IMR-90 (cell line): ENCODE results near the gene DLL3. TPM values are rescaled to one million over a fixed set of nuclear protein-coding genes. Genes with fewer than 3 reads are reported as not detected.
A peak's percentile ranks its signal among the peaks of the same experiment; 100 is the strongest.

Experiments used
- ATAC-seq: fragments of 200-7000 bp; cut with Tn5 transposase; 2 replicates; pipeline ENCODE4 v1.9.1; 2020; ENCODE audit warnings: low read depth, mild to moderate bottlenecking, moderate library complexity
- BruUV-seq: library from RNA; stranded (reverse); fragments of 400-500 nt; replicated peaks from 2 replicates; lab custom pipeline; 2021; lab: Mats Ljungman, UMichigan
- CTCF ChIA-PET: fragments of 300-600 bp; formaldehyde crosslinking; extraction: SDS; loops from one replicate; lab custom pipeline; 2021; ENCODE audit warnings: antibody characterized with exemption; lab: Yijun Ruan, JAX
- POLR2A ChIA-PET: fragments of 300-600 bp; sonication (Branson Sonifier 250); formaldehyde crosslinking; loops from one replicate; lab custom pipeline; 2022; ENCODE audit warnings: antibody characterized with exemption; ENCODE audit not compliant: unreplicated experiment; lab: Charles Lee
- DNase-seq: peaks from one replicate; pipeline ENCODE4 v3.0.0; 2013
- H2AFZ ChIP-seq: replicated peaks from 2 replicates; pipeline ENCODE3; 2013; ENCODE audit warnings: low read length, mild to moderate bottlenecking; ENCODE audit not compliant: poor library complexity
- H2AK5ac ChIP-seq: 2 replicates; pipeline ENCODE4 v1.6.1; 2013; ENCODE audit warnings: low read depth, low read length, inconsistent platforms
- H2AK9ac ChIP-seq: replicated peaks from 2 replicates; pipeline ENCODE3; 2013; ENCODE audit warnings: mild to moderate bottlenecking, low read depth, low read length, moderate library complexity; ENCODE audit not compliant: poor library complexity
- H2BK120ac ChIP-seq: 2 replicates; pipeline ENCODE4 v1.6.1; 2013; ENCODE audit warnings: low read depth, low read length, inconsistent platforms
- H2BK15ac ChIP-seq: 3 replicates; pipeline ENCODE4 v1.6.1; 2013; ENCODE audit warnings: low read depth, low read length, inconsistent platforms
- H2BK20ac ChIP-seq: 2 replicates; pipeline ENCODE4 v1.6.1; 2013; ENCODE audit warnings: low read depth, mild to moderate bottlenecking, inconsistent platforms, low read length, moderate library complexity
- H2BK5ac ChIP-seq: 2 replicates; pipeline ENCODE4 v1.6.1; 2013; ENCODE audit warnings: mild to moderate bottlenecking, low read depth, low read length, inconsistent platforms; ENCODE audit not compliant: poor library complexity, severe bottlenecking
- H3K14ac ChIP-seq: replicated peaks from 2 replicates; pipeline ENCODE4 v1.6.1; 2013; ENCODE audit warnings: low read depth, low read length, inconsistent platforms
- H3K18ac ChIP-seq: 2 replicates; pipeline ENCODE4 v1.6.1; 2013; ENCODE audit warnings: low read depth, low read length, control low read depth
- H3K23ac ChIP-seq: 2 replicates; pipeline ENCODE4 v1.6.1; 2013; ENCODE audit warnings: low read depth, low read length, inconsistent platforms
- H3K27ac ChIP-seq: 2 replicates; pipeline ENCODE4 v1.5.1; 2013; ENCODE audit warnings: mild to moderate bottlenecking, control low read depth, low read length; ENCODE audit not compliant: insufficient read depth
- H3K27me3 ChIP-seq: 2 replicates; pipeline ENCODE4 v1.6.1; 2013; ENCODE audit warnings: low read length; ENCODE audit not compliant: control insufficient read depth, insufficient read depth
- H3K36me3 ChIP-seq: 2 replicates; pipeline ENCODE4 v1.6.1; 2013; ENCODE audit warnings: low read length, mixed read lengths; ENCODE audit not compliant: control insufficient read depth, insufficient read depth
- H3K4ac ChIP-seq: 2 replicates; pipeline ENCODE4 v1.6.1; 2013; ENCODE audit warnings: low read depth, low read length, inconsistent platforms
- H3K4me1 ChIP-seq: 2 replicates; pipeline ENCODE4 v1.6.1; 2013; ENCODE audit warnings: low read length, mixed read lengths; ENCODE audit not compliant: control insufficient read depth, insufficient read depth
- H3K4me2 ChIP-seq: 2 replicates; pipeline ENCODE4 v1.6.1; 2013; ENCODE audit warnings: low read depth, mild to moderate bottlenecking, control low read depth, low read length, moderate library complexity
- H3K4me3 ChIP-seq: 2 replicates; pipeline ENCODE4 v1.5.1; 2013; ENCODE audit warnings: low read depth, mild to moderate bottlenecking, control low read depth, low read length, moderate library complexity; ENCODE audit not compliant: insufficient read depth
- H3K56ac ChIP-seq: 2 replicates; pipeline ENCODE4 v1.6.1; 2013; ENCODE audit warnings: low read length, inconsistent platforms; ENCODE audit not compliant: insufficient read depth; ENCODE audit errors: extremely low read depth
- H3K79me1 ChIP-seq, 2 experiments: 2 replicates each; pipeline ENCODE4 v1.6.1; 2013; ENCODE audit warnings: low read length in 2 of 2, inconsistent platforms in 1 of 2, low read depth in 1 of 2
- H3K9ac ChIP-seq: 2 replicates; pipeline ENCODE4 v1.6.1; 2013; ENCODE audit warnings: low read depth, low read length, control low read depth
- H3K9me1 ChIP-seq: 2 replicates; pipeline ENCODE4 v1.6.1; 2013; ENCODE audit warnings: low read length, inconsistent platforms; ENCODE audit not compliant: insufficient read depth
- H3K9me3 ChIP-seq: 2 replicates; pipeline ENCODE4 v1.6.1; 2013; ENCODE audit warnings: low read length; ENCODE audit not compliant: control insufficient read depth, insufficient read depth
- H4K20me1 ChIP-seq: 2 replicates; pipeline ENCODE4 v1.6.1; 2013; ENCODE audit warnings: low read length, inconsistent platforms; ENCODE audit not compliant: insufficient read depth
- H4K5ac ChIP-seq: 2 replicates; pipeline ENCODE4 v1.6.1; 2013; ENCODE audit warnings: mild to moderate bottlenecking, low read depth, low read length, control low read depth
- H4K8ac ChIP-seq, 2 experiments: 2 replicates each; pipeline ENCODE4 v1.6.1; 2013; ENCODE audit warnings: low read depth in 2 of 2, low read length in 2 of 2, control low read depth in 1 of 2, inconsistent platforms in 1 of 2
- H4K91ac ChIP-seq: 2 replicates; pipeline ENCODE4 v1.6.1; 2013; ENCODE audit warnings: low read depth, low read length, inconsistent platforms; ENCODE audit not compliant: insufficient read depth
- BHLHE40 ChIP-seq: fragments of 150-350 bp; IDR thresholded peaks from 2 replicates; pipeline ENCODE4 v1.6.1; 2016; ENCODE audit warnings: mild to moderate bottlenecking, low read depth, low read length
- CEBPB ChIP-seq: IDR thresholded peaks from 2 replicates; pipeline ENCODE4 v1.6.1; 2012; ENCODE audit warnings: low read depth, low read length, improper control_type of control experiment
- CHD1 ChIP-seq: IDR thresholded peaks from 2 replicates; pipeline ENCODE4 v1.6.1; 2012; ENCODE audit warnings: low read depth, low read length, improper control_type of control experiment
- CTCF ChIP-seq: conservative IDR thresholded peaks from 2 replicates; pipeline ENCODE4 v1.5.1; 2012; ENCODE audit warnings: mild to moderate bottlenecking, low read depth, low read length, improper control_type of control experiment
- ELK1 ChIP-seq: fragments of 150-350 bp; IDR thresholded peaks from 2 replicates; pipeline ENCODE4 v1.6.1; 2016; ENCODE audit warnings: low read depth, mild to moderate bottlenecking, low read length, moderate library complexity, borderline replicate concordance
- FOS ChIP-seq: fragments of 150-350 bp; IDR thresholded peaks from 2 replicates; pipeline ENCODE4 v1.6.1; 2016; ENCODE audit warnings: low read depth, low read length
- MAFK ChIP-seq: IDR thresholded peaks from 2 replicates; pipeline ENCODE4 v1.6.1; 2012; ENCODE audit warnings: low read depth, low read length, improper control_type of control experiment
- MAZ ChIP-seq: IDR thresholded peaks from 2 replicates; pipeline ENCODE4 v1.6.1; 2012; ENCODE audit warnings: low read depth, mild to moderate bottlenecking, low read length, improper control_type of control experiment, moderate library complexity, borderline replicate concordance
- MXI1 ChIP-seq: IDR thresholded peaks from 2 replicates; pipeline ENCODE4 v1.6.1; 2012; ENCODE audit warnings: low read depth, mild to moderate bottlenecking, low read length, moderate library complexity, borderline replicate concordance
- NFE2L2 ChIP-seq: fragments of 150-350 bp; IDR thresholded peaks from 2 replicates; pipeline ENCODE4 v1.6.1; 2016; ENCODE audit warnings: low read depth, mild to moderate bottlenecking, low read length
- POLR2A ChIP-seq: IDR thresholded peaks from 2 replicates; pipeline ENCODE4 v1.6.1; 2012; ENCODE audit warnings: mild to moderate bottlenecking, low read depth, low read length
- RAD21 ChIP-seq: IDR thresholded peaks from 2 replicates; pipeline ENCODE4 v1.6.1; 2012; ENCODE audit warnings: low read length, improper control_type of control experiment
- RCOR1 ChIP-seq: IDR thresholded peaks from 2 replicates; pipeline ENCODE4 v1.6.1; 2012; ENCODE audit warnings: mild to moderate bottlenecking, low read length, improper control_type of control experiment; ENCODE audit not compliant: insufficient replicate concordance
- RFX5 ChIP-seq: IDR thresholded peaks from 2 replicates; pipeline ENCODE4 v1.8.0; 2012; ENCODE audit warnings: low read depth, mild to moderate bottlenecking, low read length, moderate library complexity
- WGBS, 2 experiments: methylation state at CpG; one replicate each; pipeline versions ENCODE4 v1.1.5 to v1.1.7; 2013; ENCODE audit warnings: missing lambda C conversion rate in 2 of 2; ENCODE audit not compliant: insufficient read length in 1 of 2; ENCODE audit errors: extremely low coverage in 2 of 2; 5-methylcytosine and 5-hydroxymethylcytosine counted together
- dilution Hi-C: fragments of 300-500 bp; cut with HindIII; formaldehyde crosslinking; loops from one replicate; pipeline ENCODE4 v1.14.3; 2018; ENCODE audit warnings: low sequenced_read_pairs; ENCODE audit not compliant: unreplicated experiment
- in situ Hi-C: fragments of 300-500 bp; cut with MboI; formaldehyde crosslinking; loops from 3 replicates; pipeline ENCODE4 v1.14.3; 2019; ENCODE audit warnings: low sequenced_read_pairs, inconsistent platforms, mixed read lengths
- intact Hi-C: fragments of 100-400 bp; cut with micrococcal nuclease; formaldehyde crosslinking; loops from 2 replicates; pipeline ENCODE4 v1.10.0; 2022
- polyA plus RNA-seq, 3 experiments: library from polyadenylated mRNA; depleted of rRNA; stranded (reverse); fragments of >200 nt; gene quantifications; 2 replicates each; pipeline ENCODE4 v1.2.3, GENCODE V29; 2012; ENCODE audit warnings: low replicate concordance in 1 of 3
- total RNA-seq: library from RNA; depleted of rRNA; stranded (reverse); fragments of >200 nt; gene quantifications from 2 replicates; pipeline ENCODE4 v1.2.3, GENCODE V29; 2012
- TF ChIP-seq, protein P1 (sequence below): fragments of 150-350 bp; IDR thresholded peaks from 2 replicates; pipeline ENCODE4 v1.6.1; 2017; ENCODE audit warnings: mild to moderate bottlenecking, antibody characterized with exemption, low read length, low read depth

Gene DLL3
- total and polyA plus RNA-seq, 2 of the 4 experiments (the other 2 are of a cell fraction): 0.36 to 1.3 TPM

DNA sequence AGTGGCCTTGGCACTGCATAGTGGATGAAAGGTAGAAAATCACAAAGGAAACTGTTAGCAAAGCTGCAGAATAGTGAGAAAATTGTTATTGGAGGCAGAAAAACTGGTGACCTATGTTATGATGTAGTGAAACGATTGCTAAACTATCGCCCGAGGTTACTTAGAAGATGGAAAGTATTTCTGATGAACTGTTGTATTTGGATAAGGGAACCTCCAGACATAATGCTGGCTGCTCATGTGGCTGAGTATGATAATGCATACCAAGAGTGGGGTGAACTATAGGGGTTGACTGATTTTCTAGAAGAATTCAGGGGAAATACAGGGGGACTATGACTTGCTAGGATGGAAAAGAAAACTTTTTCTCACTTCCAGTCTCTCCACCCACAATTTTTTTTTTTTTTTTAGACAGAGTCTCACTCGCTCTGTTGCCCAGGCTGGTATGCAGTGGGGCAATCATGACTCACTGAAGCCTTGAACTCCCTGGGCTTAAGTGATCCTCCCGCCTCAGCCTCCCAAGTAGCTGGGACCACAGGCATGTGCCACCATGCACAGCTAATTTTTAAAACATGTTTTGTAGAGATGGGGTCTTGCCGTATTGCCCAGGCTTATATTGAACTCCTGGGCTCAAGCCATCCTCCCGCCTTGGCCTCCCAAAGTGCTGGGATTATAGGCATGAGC lies 45.6 kb downstream of the DLL3 start:
- WGBS, 2 experiments: 50% methylated on average over 5 of the region's 7 CpGs; no CpG with 5 or more reads in 1 of the 2 experiments
- TF ChIP-seq MXI1 (no peak), RFX5 (no peak), RCOR1 (no peak), NFE2L2 (no peak), POLR2A (no peak), BHLHE40 (no peak), RAD21 (no peak), MAZ (no peak), CEBPB (no peak), FOS (no peak), CHD1 (no peak), CTCF (no peak), ELK1 (no peak), MAFK (no peak)
- TF ChIP-seq, protein P1, sequence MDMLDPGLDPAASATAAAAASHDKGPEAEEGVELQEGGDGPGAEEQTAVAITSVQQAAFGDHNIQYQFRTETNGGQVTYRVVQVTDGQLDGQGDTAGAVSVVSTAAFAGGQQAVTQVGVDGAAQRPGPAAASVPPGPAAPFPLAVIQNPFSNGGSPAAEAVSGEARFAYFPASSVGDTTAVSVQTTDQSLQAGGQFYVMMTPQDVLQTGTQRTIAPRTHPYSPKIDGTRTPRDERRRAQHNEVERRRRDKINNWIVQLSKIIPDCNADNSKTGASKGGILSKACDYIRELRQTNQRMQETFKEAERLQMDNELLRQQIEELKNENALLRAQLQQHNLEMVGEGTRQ: no peak

More for the DNA sequence above, 45.6 kb downstream of the DLL3 start:
- ATAC-seq (no peak), DNase-seq (peak; percentile 13)
- Histone ChIP-seq H2BK15ac (no peak overlapping the region), H3K4ac (no peak overlapping the region), H2BK5ac (no peak overlapping the region), H3K18ac (no peak overlapping the region), H3K4me3 (no peak overlapping the region), H3K4me2 (no peak overlapping the region), H4K5ac (no peak overlapping the region), H3K23ac (no peak overlapping the region), H3K27ac (no peak overlapping the region), H2BK20ac (no peak overlapping the region), H4K91ac (no peak overlapping the region), H3K9me3 (no peaks in the 10 kb centered on the region), H3K9ac (no peak overlapping the region), H3K4me1 (no peaks in the 10 kb centered on the region), H3K56ac (no peak overlapping the region), H3K79me1 (peaks cover 0 to 1% of the 10 kb centered on the region in 2 experiments; a peak in 1 of 4 replicates), H3K36me3 (no peaks in the 10 kb centered on the region), H3K14ac (no peak overlapping the region), H2AK5ac (no peak overlapping the region), H3K27me3 (peaks cover 6% of the 10 kb centered on the region), H4K20me1 (no peaks in the 10 kb centered on the region), H2AK9ac (no peak overlapping the region), H2BK120ac (no peak overlapping the region), H3K9me1 (no peaks in the 10 kb centered on the region), H4K8ac (no peak overlapping the region), H2AFZ (no peak overlapping the region)
- in situ Hi-C loops: loop anchor here (10.0 kb wide), 1 partner anchor 300 kb away; the partner anchor contains the start of gene FBL
- no TSS peak for BruUV-seq
- dilution Hi-C loops: no loop called here
- intact Hi-C loops: loop anchor here (5.0 kb wide), 1 partner anchor 278 kb away; no protein-coding TSS in a partner anchor
- ChIA-PET POLR2A (no interaction called here), CTCF (interaction anchor here (0.7 kb wide), 1 partner anchor 815 kb away, joined by 3 read pairs; no protein-coding TSS in a partner anchor)
